ENCODE data around the gene ZDHHC14. TPM values are rescaled to one million over a fixed set of nuclear protein-coding genes. Genes with fewer than 3 reads are reported as not detected.

The ZDHHC14 gene
- total RNA-seq, 1 donor from 2014 or later = 1.8 TPM

DNA sequence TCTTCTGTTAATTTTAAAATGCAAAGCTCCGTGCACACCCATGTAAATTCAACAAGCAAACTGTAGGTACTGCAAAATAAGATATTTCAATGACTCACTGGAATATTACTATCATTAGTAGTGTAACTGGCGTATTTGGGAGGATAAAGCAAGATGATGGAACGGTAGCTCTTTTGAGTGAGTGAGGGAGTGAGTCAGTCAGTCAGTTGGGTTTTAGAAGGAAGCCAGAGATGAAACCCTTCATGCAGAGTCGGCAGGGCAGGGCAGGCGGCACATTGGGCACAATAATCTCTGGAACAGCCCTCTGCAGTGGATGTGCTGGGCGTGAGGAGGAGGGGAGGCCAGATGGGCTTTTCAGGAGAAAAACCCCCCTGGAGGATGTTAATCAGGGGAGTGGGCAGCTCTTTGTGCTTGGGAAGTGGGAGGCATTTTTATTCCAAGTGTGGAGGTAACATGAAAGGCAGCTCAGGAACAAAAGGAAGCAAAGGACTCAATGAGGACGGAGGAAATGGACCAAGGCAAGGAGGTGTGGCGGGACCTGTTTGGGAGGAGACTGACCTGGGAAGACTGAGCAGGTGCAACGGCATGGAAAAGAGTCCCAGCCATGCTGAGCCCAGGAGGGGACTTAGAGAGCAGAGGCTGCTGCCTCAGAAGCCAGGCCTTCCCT is 171.2 kb downstream of the ZDHHC14 start:
- Histone ChIP-seq H3K27me3 (ENCODE audit: control insufficient read depth, insufficient read depth, low read length) (peaks cover 1% of the 10 kb centered on the region), H3K36me3 (ENCODE audit: control insufficient read depth, insufficient read depth, low read length) (no peaks in the 10 kb centered on the region), H3K4me3 (ENCODE audit: low read depth, low read length) (no peak overlapping the region)
- FAIRE-seq = no peak
- TF ChIP-seq, protein P1, sequence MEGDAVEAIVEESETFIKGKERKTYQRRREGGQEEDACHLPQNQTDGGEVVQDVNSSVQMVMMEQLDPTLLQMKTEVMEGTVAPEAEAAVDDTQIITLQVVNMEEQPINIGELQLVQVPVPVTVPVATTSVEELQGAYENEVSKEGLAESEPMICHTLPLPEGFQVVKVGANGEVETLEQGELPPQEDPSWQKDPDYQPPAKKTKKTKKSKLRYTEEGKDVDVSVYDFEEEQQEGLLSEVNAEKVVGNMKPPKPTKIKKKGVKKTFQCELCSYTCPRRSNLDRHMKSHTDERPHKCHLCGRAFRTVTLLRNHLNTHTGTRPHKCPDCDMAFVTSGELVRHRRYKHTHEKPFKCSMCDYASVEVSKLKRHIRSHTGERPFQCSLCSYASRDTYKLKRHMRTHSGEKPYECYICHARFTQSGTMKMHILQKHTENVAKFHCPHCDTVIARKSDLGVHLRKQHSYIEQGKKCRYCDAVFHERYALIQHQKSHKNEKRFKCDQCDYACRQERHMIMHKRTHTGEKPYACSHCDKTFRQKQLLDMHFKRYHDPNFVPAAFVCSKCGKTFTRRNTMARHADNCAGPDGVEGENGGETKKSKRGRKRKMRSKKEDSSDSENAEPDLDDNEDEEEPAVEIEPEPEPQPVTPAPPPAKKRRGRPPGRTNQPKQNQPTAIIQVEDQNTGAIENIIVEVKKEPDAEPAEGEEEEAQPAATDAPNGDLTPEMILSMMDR (IDR thresholded peaks at IDR 0.05; ENCODE audit: insufficient read depth, low read length, severe bottlenecking) = no peak
- peak; percentile 36 for DNase-seq (ENCODE audit: low read depth)

DNA sequence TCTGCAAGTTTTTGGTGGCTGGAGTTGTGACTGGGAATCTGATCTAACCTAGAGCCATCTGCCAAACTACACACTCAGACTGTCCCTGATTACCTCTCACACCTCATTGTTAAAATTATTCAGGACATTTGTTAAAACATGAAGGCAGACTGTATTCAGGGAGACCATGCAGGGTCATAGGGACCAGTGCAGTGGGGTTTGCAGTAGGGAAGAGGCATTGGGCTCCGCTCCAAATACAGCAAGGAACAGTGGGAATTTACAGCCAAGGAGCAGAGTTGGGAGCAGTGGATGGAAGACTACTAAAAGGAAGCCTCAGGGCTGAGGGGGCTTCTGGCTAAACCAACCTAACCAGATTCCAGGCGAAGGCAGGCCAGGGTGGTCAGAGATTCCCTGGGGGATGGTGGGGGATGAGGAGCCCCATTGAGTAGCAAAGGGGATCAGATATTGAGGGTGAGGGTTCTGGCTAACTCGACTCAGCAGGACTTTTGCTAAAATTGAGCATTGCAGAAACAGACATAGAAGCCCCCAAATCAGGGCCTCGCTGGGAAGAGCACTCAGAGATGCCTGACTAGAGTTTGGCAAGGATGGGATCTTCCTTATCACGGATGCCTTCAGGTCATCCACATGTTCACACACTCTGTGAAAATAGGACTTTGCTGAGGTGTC is 172.0 kb downstream of the ZDHHC14 start:
- Histone ChIP-seq H3K27me3 (ENCODE audit: control insufficient read depth, insufficient read depth, low read length) (peaks cover 1% of the 10 kb centered on the region), H3K36me3 (ENCODE audit: control insufficient read depth, insufficient read depth, low read length) (no peaks in the 10 kb centered on the region), H3K4me3 (ENCODE audit: low read depth, low read length) (no peak overlapping the region)
- TF ChIP-seq, protein P1 (IDR thresholded peaks at IDR 0.05; ENCODE audit: insufficient read depth, low read length, severe bottlenecking) = no peak
- FAIRE-seq = no peak
- no peak for DNase-seq (ENCODE audit: low read depth)

DNA sequence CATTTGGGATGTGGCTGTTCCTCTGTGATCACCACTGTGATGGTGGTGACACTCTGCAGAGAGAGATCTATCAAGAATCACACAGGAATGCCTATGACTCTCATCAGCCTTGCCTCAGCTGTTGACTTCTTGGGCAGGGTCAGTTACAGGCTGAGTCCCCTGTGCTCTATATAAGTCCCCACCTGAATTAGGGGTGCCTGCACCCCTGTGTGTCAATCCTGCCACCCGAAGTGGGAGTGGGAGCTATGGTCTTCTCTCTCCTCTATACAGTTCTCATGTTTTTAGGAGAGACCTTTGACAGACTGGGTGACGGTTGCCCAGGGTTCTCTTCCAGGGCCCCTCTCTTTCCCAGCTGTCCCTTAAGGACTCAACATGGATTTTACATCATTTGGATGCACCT is 173.8 kb downstream of the ZDHHC14 start:
- Histone ChIP-seq H3K36me3 (ENCODE audit: control insufficient read depth, insufficient read depth, low read length) (no peaks in the 10 kb centered on the region), H3K4me3 (ENCODE audit: low read depth, low read length) (no peak overlapping the region), H3K27me3 (ENCODE audit: control insufficient read depth, insufficient read depth, low read length) (peaks cover 1% of the 10 kb centered on the region)
- no peak for FAIRE-seq
- TF ChIP-seq, protein P1 (IDR thresholded peaks at IDR 0.05; ENCODE audit: insufficient read depth, low read length, severe bottlenecking) = no peak
- no peak for DNase-seq (ENCODE audit: low read depth)

DNA sequence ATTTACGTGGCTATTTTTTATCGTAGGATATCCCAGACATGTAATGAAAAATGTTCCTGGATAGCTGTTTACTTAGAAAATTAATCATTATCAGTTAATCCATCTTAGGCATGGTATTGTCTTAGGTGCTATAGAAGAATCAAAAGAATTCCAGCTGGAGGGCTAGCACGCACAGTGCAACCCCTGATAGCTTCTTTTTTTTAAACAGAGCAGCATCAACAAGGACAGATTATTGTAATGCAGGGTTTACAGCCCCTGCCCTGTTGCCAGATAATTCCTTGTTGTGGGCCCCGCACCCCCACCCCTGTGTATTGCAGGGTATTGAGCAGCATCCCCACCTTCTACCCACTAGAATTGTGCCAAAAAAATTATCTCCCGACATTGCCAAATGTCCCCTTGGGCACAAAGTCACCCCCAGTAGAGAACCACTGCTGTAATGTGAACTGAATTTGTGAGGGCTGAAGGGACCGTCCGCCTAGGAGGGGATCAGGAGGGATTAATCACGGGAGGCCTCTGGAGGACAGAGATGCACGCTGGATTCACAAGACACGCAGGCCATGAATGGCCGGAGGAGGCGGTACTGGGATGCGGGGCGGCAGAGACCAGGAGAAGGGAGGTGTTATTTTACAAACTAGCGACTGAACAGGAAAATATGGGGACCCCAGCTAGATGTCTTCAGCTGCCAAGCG is 174.6 kb downstream of the ZDHHC14 start:
- FAIRE-seq (no peak), DNase-seq (ENCODE audit: low read depth) (no peak)
- TF ChIP-seq, protein P1 (IDR thresholded peaks at IDR 0.05; ENCODE audit: insufficient read depth, low read length, severe bottlenecking) = no peak
- Histone ChIP-seq H3K27me3 (ENCODE audit: control insufficient read depth, insufficient read depth, low read length) (peaks cover 1% of the 10 kb centered on the region), H3K36me3 (ENCODE audit: control insufficient read depth, insufficient read depth, low read length) (no peaks in the 10 kb centered on the region), H3K4me3 (ENCODE audit: low read depth, low read length) (no peak overlapping the region)

DNA sequence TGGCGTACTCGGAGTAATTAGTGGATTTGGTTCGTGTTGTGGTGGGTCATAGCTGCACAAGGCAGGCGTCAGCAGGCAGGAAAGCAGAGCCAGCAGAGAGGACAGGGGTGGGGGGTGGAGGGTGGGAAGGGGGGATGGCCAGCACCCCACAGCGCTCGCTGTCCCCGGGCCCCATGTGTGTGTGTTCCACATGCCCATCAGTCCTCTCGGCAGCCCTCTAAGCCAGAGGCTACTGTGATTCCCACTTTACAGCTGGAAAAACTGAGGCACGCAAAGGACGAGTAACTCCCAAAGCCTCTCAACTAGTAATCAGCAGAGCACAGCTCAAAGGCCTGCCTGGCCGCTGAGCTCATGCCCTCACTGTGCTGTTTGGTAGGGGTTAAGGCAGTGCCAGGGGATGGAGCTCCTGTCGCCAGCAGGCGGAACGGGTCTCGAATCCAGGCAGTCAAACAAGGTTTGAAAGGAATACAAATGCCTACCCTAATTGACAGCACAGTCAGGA is 175.2 kb downstream of the ZDHHC14 start:
- TF ChIP-seq, protein P1 (IDR thresholded peaks at IDR 0.05; ENCODE audit: insufficient read depth, low read length, severe bottlenecking) = no peak

More for the DNA sequence above, 175.2 kb downstream of the ZDHHC14 start:
- FAIRE-seq (no peak), DNase-seq (ENCODE audit: low read depth) (no peak)
- H3K36me3 ChIP-seq (ENCODE audit: control insufficient read depth, insufficient read depth, low read length) = no peaks in the 10 kb centered on the region
- H3K27me3 ChIP-seq (ENCODE audit: control insufficient read depth, insufficient read depth, low read length) = peaks cover 1% of the 10 kb centered on the region
- H3K4me3 ChIP-seq (ENCODE audit: low read depth, low read length) = no peak overlapping the region

Measured in bronchial epithelial cell (primary cell).